ES-I3 (cell line): ENCODE data around the gene TBXAS1.
"Not testable (repeated sequence)": the region's sequence is repeated elsewhere in the genome, so short reads cannot be mapped to it uniquely, and the experiment has no call there.

Source experiments
- H3K36me3 ChIP-seq: 2 replicates; pipeline ENCODE4 v1.6.1; 2013; ENCODE audit warnings: mild to moderate bottlenecking, low read length, control low read depth, moderate library complexity; ENCODE audit not compliant: insufficient read depth
- H3K4me1 ChIP-seq: 2 replicates; pipeline ENCODE4 v1.6.1; 2013; ENCODE audit warnings: mild to moderate bottlenecking, control low read depth, low read length; ENCODE audit not compliant: insufficient read depth
- H3K9ac ChIP-seq: 2 replicates; pipeline ENCODE4 v1.6.1; 2013; ENCODE audit warnings: low read depth, mild to moderate bottlenecking, low read length, moderate library complexity
- H3K9me3 ChIP-seq: 2 replicates; pipeline ENCODE4 v1.6.1; 2013; ENCODE audit warnings: mild to moderate bottlenecking, low read length, moderate library complexity; ENCODE audit not compliant: control insufficient read depth, insufficient read depth

Gene TBXAS1

GRCh38 chr7:139838876-139839275, 9.8 kb downstream of the TBXAS1 start:
- no peaks in the 10 kb centered on the region for H3K9me3 ChIP-seq
- H3K36me3 ChIP-seq: no peaks in the 10 kb centered on the region
- H3K9ac ChIP-seq: no peak overlapping the region
- no peaks in the 10 kb centered on the region for H3K4me1 ChIP-seq

GRCh38 chr7:139840776-139841175, 11.7 kb downstream of the TBXAS1 start:
- no peaks in the 10 kb centered on the region for H3K9me3 ChIP-seq
- H3K4me1 ChIP-seq: no peaks in the 10 kb centered on the region
- H3K36me3 ChIP-seq: no peaks in the 10 kb centered on the region
- H3K9ac ChIP-seq: no peak overlapping the region

GRCh38 chr7:139842401-139843210, 13.5 kb downstream of the TBXAS1 start:
- H3K9ac ChIP-seq: no peak overlapping the region
- H3K36me3 ChIP-seq: no peaks in the 10 kb centered on the region
- no peaks in the 10 kb centered on the region for H3K9me3 ChIP-seq
- no peaks in the 10 kb centered on the region for H3K4me1 ChIP-seq

DNA sequence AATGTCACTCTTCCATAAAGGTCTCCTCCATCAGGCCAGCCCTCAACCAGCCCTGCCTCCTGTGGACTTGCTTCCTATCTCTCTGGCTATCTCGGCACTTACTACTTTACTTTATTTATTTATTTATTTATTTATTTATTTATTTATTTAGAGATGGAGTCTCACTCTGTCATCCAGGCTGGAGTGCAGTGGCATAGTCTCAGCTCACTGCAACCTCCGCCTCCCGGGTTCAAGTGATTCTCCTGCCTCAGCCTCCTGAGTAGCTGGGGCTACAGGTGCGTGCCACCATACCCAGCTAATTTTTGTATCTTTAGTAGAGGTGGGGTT, 14.1 kb downstream of the TBXAS1 start:
- H3K9me3 ChIP-seq, H3K4me1 ChIP-seq, H3K36me3 ChIP-seq, H3K9ac ChIP-seq: not testable (repeated sequence)

GRCh38 chr7:139844779-139845442, 15.8 kb downstream of the TBXAS1 start:
- Histone ChIP-seq H3K9me3 (no peaks in the 10 kb centered on the region), H3K4me1 (no peaks in the 10 kb centered on the region)

DNA sequence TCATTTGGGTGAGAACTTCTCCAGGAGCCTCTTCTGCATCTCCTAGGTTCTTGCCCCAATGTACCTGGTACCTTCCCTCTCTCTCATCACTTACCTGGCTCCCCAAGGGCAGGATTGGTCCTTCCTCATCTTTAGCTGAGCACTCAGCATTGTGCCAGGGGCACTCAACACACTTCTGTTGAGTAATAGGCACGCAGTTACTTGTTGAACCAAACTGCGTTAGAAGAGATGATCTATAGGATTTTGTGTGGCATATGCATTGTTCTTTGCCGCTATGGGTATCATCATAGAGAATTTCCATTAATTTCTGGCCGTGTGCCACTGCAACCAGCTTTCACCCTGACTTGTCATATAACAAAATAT, 16.4 kb downstream of the TBXAS1 start:
- Histone ChIP-seq H3K9me3 (no peaks in the 10 kb centered on the region), H3K9ac (no peak overlapping the region), H3K4me1 (no peaks in the 10 kb centered on the region), H3K36me3 (no peaks in the 10 kb centered on the region)

More at GRCh38 chr7:139844779-139845442, 15.8 kb downstream of the TBXAS1 start:
- Histone ChIP-seq H3K36me3 (no peaks in the 10 kb centered on the region), H3K9ac (no peak overlapping the region)

- no peak overlapping the region for H3K9ac ChIP-seq
- H3K36me3 ChIP-seq: no peaks in the 10 kb centered on the region
- H3K4me1 ChIP-seq: no peaks in the 10 kb centered on the region
- no peaks in the 10 kb centered on the region for H3K9me3 ChIP-seq
Observed at GRCh38 chr7:139846297-139846696, 17.2 kb downstream of the TBXAS1 start.

DNA sequence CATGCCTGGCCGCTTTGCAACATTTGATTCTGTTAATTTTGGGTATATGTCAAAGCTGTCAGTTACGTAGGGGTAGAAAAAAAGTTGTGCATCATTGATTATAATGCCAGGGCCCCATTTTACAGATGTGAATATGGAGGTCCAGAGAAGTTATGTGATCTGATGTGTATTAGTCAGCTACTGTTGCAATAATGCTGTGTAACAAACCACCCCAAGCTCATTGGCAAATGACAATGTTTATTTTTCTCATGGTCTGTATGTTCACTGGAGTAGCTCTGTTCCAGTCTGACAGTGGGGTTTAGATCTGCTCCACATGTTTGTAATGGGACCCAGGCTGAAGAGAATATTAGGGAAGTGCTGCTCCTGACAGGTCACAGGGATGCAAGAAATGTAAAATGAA, 19.2 kb downstream of the TBXAS1 start:
- Histone ChIP-seq H3K9ac (no peak overlapping the region), H3K4me1 (no peaks in the 10 kb centered on the region), H3K36me3 (no peaks in the 10 kb centered on the region), H3K9me3 (no peaks in the 10 kb centered on the region)

DNA sequence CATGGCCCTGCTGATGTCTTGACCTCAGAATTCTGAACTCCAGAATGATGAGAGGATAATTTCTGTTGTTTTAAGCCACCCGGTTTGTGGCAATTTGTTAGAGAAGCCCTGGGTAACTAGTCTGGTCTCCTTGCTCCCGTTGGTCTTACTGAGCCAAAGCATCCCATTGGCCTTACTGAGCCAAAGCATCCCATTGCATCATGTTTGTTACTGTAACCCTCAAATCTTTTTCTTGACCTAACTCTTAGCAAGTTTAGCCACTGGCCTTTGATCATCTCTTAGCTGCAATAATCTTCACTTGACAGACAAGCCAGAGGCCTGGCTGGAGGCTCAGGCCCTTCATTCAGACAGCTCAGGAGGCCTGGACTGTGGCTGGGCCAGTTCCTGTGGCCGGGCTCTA, 21.8 kb downstream of the TBXAS1 start:
- Histone ChIP-seq H3K4me1 (no peaks in the 10 kb centered on the region; the same call in 1 of the 2 replicates), H3K36me3 (no peaks in the 10 kb centered on the region), H3K9me3 (no peaks in the 10 kb centered on the region), H3K9ac (no peak overlapping the region)

DNA sequence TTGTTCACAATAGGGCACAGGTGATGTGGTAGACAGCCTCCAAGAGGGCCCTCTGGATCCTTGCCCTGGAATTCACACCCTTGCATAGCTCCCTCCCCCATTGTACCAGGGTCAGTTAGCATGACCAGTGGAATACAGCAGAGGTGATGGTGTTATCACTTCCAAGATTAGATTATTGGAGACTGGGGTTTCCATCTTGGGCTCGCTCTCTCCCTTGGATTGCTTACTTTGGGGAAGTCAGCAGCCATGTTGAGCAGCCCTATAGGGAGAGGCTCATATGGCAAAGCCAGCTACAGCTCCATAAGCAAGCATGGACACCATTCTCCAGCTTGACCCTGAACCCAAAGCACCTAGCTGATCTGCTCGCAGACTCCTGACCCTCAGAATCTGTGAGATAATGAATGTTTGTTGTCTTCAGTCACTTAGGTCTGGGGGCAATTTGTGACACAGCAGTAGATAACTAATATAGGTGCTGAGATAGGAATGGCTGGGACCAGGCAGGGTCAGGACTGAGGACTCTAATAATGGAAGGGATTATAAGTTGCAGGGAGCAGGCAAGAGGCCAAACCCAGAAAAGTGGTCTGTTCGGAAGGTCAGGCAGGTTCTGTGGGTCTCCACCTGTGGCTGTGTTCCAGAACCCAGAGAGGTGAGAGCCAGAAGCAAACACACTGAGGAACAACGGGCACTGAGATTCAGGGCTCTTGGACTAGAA, 22.9 kb downstream of the TBXAS1 start:
- H3K36me3 ChIP-seq: no peaks in the 10 kb centered on the region
- H3K9me3 ChIP-seq: no peaks in the 10 kb centered on the region
- no peak overlapping the region for H3K9ac ChIP-seq
- no peaks in the 10 kb centered on the region; the same call in 1 of the 2 replicates for H3K4me1 ChIP-seq

DNA sequence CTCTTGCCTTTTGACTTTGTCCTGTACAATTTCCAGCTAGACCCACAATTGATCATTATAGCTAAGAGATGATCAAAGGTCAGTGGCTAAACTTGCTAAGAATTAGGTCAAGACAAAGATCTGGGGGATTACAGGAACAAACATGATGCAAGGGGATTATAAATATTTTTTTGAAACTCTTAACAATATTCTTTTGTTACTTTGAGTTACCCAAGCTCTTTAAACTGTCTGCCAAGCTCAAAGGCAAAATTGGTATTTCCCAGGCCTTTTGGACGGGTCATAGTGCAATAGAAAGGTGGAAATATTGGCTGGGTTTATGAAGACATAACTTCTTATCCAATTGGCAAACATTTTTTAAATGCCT, 23.4 kb downstream of the TBXAS1 start:
- Histone ChIP-seq H3K9ac (no peak overlapping the region), H3K36me3 (no peaks in the 10 kb centered on the region), H3K4me1 (no peaks in the 10 kb centered on the region; the same call in 1 of the 2 replicates), H3K9me3 (no peaks in the 10 kb centered on the region)

GRCh38 chr7:139853506-139854123, 24.6 kb downstream of the TBXAS1 start:
- H3K9ac ChIP-seq: no peak overlapping the region
- no peaks in the 10 kb centered on the region; the same call in 1 of the 2 replicates for H3K4me1 ChIP-seq
- no peaks in the 10 kb centered on the region for H3K36me3 ChIP-seq
- no peaks in the 10 kb centered on the region for H3K9me3 ChIP-seq

- Histone ChIP-seq H3K4me1 (no peaks in the 10 kb centered on the region; the same call in 1 of the 2 replicates), H3K9me3 (no peaks in the 10 kb centered on the region), H3K36me3 (no peaks in the 10 kb centered on the region), H3K9ac (no peak overlapping the region)
Observed at GRCh38 chr7:139854124-139854511, 25.1 kb downstream of the TBXAS1 start.

DNA sequence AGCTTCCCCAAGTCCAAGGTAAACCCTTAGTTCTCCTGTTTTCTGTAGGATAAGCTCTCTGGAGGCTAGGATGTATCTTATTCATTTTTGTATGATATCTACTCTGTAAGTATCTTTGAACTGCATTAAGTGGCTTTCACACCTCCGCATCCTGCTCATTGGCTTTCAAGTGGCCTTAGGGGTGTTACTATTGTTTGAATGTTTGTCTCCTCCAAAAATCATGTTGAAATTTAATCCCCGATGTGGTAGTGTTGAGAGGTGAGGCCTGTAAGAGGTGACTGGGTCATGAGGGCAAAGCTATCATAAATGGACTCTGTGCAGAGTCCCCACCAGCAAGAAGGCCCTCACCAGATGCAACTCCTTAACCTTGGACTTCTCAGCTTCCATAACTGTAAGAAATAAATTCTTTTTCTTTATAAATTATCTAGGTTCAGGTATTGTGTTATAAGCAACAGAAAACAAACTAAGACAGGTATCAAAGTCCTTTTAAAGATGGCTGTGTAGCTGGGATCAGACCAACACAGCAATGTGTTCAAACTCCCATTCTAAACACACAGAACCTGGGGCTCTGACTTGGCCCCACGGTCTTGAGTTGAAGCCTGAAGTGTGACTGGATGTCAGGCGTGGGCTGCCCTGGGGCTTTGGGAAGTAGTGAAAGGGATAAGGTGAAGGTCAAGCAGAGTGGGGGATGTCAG, 25.9 kb downstream of the TBXAS1 start:
- Histone ChIP-seq H3K9ac (no peak overlapping the region), H3K36me3 (no peaks in the 10 kb centered on the region), H3K4me1 (no peaks in the 10 kb centered on the region; the same call in 1 of the 2 replicates), H3K9me3 (no peaks in the 10 kb centered on the region)
